NB4 (cell line): ENCODE results near the gene GPATCH2L.
A peak's percentile ranks its signal among the peaks of the same experiment; 100 is the strongest.

Experiments used
- MYC ChIP-seq: IDR thresholded peaks from 2 replicates; pipeline ENCODE4 v1.6.1; 2011; ENCODE audit warnings: low read depth, low read length
- POLR2A ChIP-seq: IDR thresholded peaks from 2 replicates; pipeline ENCODE4 v1.6.1; 2011; ENCODE audit warnings: mild to moderate bottlenecking; ENCODE audit not compliant: insufficient read length; ENCODE audit errors: extremely low read depth
- TF ChIP-seq, protein P1 (sequence below): IDR thresholded peaks from one replicate; pipeline ENCODE4 v1.5.1; 2012; ENCODE audit warnings: low read depth, low read length
- TF ChIP-seq, protein P2 (sequence below): IDR thresholded peaks from 2 replicates; pipeline ENCODE4 v1.6.1; 2011; ENCODE audit warnings: low read depth, low read length

- TF ChIP-seq POLR2A (no peak), MYC (no peak)
- TF ChIP-seq, protein P1, sequence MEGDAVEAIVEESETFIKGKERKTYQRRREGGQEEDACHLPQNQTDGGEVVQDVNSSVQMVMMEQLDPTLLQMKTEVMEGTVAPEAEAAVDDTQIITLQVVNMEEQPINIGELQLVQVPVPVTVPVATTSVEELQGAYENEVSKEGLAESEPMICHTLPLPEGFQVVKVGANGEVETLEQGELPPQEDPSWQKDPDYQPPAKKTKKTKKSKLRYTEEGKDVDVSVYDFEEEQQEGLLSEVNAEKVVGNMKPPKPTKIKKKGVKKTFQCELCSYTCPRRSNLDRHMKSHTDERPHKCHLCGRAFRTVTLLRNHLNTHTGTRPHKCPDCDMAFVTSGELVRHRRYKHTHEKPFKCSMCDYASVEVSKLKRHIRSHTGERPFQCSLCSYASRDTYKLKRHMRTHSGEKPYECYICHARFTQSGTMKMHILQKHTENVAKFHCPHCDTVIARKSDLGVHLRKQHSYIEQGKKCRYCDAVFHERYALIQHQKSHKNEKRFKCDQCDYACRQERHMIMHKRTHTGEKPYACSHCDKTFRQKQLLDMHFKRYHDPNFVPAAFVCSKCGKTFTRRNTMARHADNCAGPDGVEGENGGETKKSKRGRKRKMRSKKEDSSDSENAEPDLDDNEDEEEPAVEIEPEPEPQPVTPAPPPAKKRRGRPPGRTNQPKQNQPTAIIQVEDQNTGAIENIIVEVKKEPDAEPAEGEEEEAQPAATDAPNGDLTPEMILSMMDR, result peak; percentile 14
- TF ChIP-seq, protein P2, sequence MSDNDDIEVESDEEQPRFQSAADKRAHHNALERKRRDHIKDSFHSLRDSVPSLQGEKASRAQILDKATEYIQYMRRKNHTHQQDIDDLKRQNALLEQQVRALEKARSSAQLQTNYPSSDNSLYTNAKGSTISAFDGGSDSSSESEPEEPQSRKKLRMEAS, result no peak
Observed at GRCh38 chr14:76181546-76181945, 29.8 kb downstream of the GPATCH2L start.
